ENCODE measurements around the gene BCL6.

DNA sequence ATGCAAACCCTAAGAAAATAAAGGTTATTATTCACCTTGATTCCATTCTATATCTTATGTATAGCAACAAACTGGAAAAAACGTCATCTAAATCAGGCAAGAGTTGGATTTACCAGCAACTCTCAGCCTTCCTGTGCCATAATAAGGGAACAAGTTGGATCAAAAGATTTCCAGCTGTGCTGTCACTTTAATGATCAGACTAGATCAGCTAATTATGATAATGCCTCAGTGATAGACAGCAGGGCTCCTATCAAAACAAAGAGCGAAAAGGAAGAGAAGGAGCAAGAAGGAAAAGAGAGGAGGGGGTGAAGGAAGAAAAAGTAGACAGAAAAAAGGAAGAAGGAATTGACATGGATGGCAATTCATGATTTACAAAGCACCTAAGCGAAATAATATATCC is 36.7 kb upstream of the BCL6 start:
- no peak for TF ChIP-seq POLR2A (IDR thresholded peaks at IDR 0.05)
- TF ChIP-seq, protein P1, sequence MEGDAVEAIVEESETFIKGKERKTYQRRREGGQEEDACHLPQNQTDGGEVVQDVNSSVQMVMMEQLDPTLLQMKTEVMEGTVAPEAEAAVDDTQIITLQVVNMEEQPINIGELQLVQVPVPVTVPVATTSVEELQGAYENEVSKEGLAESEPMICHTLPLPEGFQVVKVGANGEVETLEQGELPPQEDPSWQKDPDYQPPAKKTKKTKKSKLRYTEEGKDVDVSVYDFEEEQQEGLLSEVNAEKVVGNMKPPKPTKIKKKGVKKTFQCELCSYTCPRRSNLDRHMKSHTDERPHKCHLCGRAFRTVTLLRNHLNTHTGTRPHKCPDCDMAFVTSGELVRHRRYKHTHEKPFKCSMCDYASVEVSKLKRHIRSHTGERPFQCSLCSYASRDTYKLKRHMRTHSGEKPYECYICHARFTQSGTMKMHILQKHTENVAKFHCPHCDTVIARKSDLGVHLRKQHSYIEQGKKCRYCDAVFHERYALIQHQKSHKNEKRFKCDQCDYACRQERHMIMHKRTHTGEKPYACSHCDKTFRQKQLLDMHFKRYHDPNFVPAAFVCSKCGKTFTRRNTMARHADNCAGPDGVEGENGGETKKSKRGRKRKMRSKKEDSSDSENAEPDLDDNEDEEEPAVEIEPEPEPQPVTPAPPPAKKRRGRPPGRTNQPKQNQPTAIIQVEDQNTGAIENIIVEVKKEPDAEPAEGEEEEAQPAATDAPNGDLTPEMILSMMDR (IDR thresholded peaks at IDR 0.05 in 4 of 5, conservative IDR thresholded peaks at IDR 0.05 in 1 of 5), result no peak
